GM21737 (cell line): ENCODE results near the gene TRIM24.
A peak's percentile ranks its signal among the peaks of the same experiment; 100 is the strongest.
"Not testable (repeated sequence)": the region's sequence is repeated elsewhere in the genome, so short reads cannot be mapped to it uniquely, and the experiment has no call there.

Source experiments
- ATAC-seq: cut with Tn5 transposase; IDR thresholded peaks from one replicate; pipeline ENCODE4 v1.9.1; 2021; ENCODE audit warnings: mild to moderate bottlenecking, moderate library complexity; ENCODE audit not compliant: unreplicated experiment

The TRIM24 gene

DNA sequence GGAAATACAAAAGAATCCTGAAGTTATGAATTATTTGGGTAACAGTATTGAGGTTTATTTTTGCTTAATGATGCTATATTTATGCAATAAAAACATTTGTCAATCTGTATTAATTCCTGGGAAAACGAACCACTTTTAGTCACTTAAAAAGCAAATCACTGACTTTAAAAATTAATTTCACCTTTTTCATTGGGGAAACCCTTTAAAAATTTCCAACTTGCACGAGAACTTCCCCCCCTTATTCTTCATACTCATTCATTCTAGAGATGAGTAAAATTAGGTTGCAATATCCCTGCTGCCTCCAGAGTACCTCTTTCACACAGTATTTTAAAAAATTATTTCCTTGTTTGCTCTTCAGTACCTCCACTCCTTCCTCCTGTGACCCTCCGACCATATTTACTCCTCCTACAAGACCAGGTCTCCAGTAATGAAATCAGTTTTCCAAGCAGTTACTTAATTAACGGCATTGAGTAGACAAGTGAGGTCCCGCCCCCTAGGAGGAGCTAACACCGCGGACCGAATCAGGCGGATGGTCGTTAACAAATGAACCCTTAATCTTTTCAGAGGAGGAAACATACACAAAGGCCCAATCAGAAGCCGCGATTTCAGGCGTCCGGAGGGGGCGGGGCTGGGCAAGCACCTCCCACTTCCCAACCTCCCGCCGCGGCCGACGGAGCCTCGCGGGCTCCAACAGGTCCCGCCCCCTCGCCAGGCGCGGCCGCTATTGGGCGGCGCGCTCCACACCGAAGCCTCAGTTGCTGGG is 465 bp upstream of the TRIM24 start:
- peak; percentile 79 for ATAC-seq

GRCh38 chr7:138460649-138461607 is 869 bp downstream of the TRIM24 start:
- peak; percentile 45 for ATAC-seq

GRCh38 chr7:138463291-138463618 is 3.2 kb downstream of the TRIM24 start:
- ATAC-seq: not testable (repeated sequence)

- ATAC-seq: no peak
Measured at GRCh38 chr7:138465046-138465445, 5.0 kb downstream of the TRIM24 start.

GRCh38 chr7:138466069-138466756 is 6.2 kb downstream of the TRIM24 start:
- ATAC-seq: peak; percentile 59

GRCh38 chr7:138468244-138469123 is 8.4 kb downstream of the TRIM24 start:
- ATAC-seq: no peak

DNA sequence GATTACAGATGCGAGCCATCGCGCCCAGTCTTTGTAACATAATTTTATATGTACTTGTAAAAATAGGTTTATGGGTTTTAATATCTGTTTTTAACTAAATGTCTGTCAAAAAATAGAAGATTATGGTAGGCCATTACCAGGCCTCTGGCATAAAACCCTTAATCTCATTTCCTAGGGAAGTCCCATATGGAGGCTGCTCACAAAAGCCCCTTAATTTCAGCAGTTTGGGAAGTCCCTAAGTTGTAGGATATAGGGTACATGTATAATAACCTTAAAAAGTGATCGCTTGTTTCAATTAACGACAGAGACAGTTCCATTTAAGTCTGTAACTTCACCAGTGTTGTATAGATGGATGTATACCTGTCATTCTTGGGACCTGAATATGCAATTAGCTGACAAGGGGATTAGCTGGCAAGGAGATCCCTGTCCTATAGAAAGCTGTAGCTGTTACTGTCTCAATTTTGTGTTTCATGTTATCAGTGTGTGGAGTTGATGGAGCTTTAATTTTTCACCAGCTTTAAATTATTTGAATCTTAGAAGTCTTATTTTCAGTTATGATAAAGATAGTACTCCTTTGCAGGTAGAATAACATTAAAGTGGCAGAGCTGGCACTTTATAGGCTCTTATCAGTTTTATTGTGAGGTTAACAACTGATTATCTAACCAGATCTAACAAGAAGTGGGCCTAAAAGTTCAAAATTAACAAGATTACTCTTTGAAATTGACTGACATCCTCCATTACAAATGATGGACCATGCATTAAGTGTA is 10.5 kb downstream of the TRIM24 start:
- no peak for ATAC-seq

- no peak for ATAC-seq
Measured at GRCh38 chr7:138472292-138473079, 12.4 kb downstream of the TRIM24 start.

- no peak for ATAC-seq
Measured at GRCh38 chr7:138475377-138475776, 15.3 kb downstream of the TRIM24 start.

GRCh38 chr7:138477081-138477578 is 17.1 kb downstream of the TRIM24 start:
- ATAC-seq: no peak

- no peak for ATAC-seq
Measured at GRCh38 chr7:138477581-138477980, 17.5 kb downstream of the TRIM24 start.

GRCh38 chr7:138478499-138478908 is 18.4 kb downstream of the TRIM24 start:
- peak; percentile 53 for ATAC-seq

- ATAC-seq: no peak
Measured at GRCh38 chr7:138480527-138480926, 20.5 kb downstream of the TRIM24 start.

- ATAC-seq: no peak
Measured at GRCh38 chr7:138481447-138482380, 21.7 kb downstream of the TRIM24 start.

GRCh38 chr7:138483531-138483930 is 23.5 kb downstream of the TRIM24 start:
- ATAC-seq: no peak

GRCh38 chr7:138485508-138485907 is 25.4 kb downstream of the TRIM24 start:
- not testable (repeated sequence) for ATAC-seq

- not testable (repeated sequence) for ATAC-seq
Measured at GRCh38 chr7:138489139-138489538, 29.1 kb downstream of the TRIM24 start.
